ENCODE data around the gene ZFHX3.

ZFHX3 gene, protein sequence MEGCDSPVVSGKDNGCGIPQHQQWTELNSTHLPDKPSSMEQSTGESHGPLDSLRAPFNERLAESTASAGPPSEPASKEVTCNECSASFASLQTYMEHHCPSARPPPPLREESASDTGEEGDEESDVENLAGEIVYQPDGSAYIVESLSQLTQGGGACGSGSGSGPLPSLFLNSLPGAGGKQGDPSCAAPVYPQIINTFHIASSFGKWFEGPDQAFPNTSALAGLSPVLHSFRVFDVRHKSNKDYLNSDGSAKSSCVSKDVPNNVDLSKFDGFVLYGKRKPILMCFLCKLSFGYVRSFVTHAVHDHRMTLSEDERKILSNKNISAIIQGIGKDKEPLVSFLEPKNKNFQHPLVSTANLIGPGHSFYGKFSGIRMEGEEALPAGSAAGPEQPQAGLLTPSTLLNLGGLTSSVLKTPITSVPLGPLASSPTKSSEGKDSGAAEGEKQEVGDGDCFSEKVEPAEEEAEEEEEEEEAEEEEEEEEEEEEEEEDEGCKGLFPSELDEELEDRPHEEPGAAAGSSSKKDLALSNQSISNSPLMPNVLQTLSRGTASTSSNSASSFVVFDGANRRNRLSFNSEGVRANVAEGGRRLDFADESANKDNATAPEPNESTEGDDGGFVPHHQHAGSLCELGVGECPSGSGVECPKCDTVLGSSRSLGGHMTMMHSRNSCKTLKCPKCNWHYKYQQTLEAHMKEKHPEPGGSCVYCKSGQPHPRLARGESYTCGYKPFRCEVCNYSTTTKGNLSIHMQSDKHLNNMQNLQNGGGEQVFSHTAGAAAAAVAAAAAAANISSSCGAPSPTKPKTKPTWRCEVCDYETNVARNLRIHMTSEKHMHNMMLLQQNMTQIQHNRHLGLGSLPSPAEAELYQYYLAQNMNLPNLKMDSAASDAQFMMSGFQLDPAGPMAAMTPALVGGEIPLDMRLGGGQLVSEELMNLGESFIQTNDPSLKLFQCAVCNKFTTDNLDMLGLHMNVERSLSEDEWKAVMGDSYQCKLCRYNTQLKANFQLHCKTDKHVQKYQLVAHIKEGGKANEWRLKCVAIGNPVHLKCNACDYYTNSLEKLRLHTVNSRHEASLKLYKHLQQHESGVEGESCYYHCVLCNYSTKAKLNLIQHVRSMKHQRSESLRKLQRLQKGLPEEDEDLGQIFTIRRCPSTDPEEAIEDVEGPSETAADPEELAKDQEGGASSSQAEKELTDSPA (N-terminal part only)

DNA sequence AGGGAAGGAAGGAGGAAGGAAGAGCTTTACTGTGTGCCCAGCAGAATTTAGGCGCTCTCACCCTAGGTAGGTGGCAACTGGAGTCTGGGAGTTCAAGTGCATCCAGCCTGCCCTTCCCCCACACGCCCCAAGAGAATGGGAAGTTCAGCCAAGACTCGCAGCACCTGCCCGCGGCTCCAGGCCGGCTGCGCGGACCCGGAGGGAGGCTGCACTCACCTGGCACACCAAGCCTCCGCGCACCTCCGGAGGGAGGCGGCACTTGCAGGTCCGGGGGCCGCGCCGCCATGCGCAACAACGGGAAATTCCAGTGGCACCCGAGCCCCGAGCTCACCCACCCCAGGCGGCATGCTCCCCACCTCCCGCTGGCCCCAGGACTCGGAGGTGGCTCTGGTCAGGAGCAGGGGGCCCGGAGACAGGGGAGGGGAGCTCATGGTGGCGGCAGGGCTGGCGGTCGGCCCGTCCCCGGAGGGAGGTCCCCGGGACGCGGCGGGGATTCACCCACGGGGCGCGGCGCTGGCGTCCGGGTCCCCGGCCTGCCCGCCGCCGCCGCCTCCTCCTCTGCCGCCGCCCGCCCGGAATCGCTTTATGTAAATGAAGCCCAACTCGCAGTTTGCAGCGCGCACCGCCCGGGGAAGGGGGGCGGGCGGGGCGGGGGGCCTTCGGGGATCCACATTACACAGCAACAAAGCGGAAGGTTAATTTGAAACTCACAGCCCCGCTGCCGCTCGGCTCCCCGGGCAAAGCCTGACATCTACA is at the start of gene ZFHX3:
Gene ZFHX3, minus strand, starts transcription at position 593 of the 756 bp plus-strand sequence. CDS start 87,983 bp downstream, outside the sequence.
- Histone ChIP-seq H3K9me3 (ENCODE audit: low read length) (no peaks in the 10 kb centered on the region), H3K4me1 (ENCODE audit: insufficient read depth, low read length) (peaks cover 87% of the 10 kb centered on the region), H3K9ac (ENCODE audit: low read length) (peak within 1 kb of the TSS; percentile 50), H3K27me3 (ENCODE audit: control insufficient read depth in 1 of 2, insufficient read depth in 2 of 2, low read length in 2 of 2) (no peaks in the 10 kb centered on the region), H3K27ac (ENCODE audit: low read depth, low read length) (peak within 1 kb of the TSS; percentile 98), H3K36me3 (ENCODE audit: insufficient read depth, low read length) (no peaks in the 10 kb centered on the region), H3K4me3 (ENCODE audit: low read depth in 1 of 2, low read length in 2 of 2) (peak within 1 kb of the TSS; percentile 70 to 74)

DNA sequence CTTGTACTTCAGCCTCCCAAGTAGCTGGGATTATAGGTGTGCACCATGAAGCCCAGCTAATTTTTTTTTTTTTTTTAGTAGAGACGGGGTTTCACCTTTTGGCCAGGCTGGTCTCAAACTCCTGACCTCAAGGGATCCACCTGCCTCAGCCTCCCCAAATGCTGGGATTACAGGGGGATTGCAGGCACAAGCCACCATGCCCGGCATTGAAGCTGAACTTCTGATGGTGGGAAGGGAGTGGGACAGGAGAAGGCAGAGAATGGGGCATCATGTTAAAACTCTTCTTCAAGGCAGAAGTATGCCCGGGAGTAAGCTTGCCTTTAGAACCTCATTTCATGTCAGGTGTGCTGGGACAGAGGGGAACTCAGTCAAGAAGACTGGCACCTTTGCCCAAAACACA is 48.6 kb upstream of the ZFHX3 start:
- Histone ChIP-seq H3K27me3 (ENCODE audit: control insufficient read depth in 1 of 2, insufficient read depth in 2 of 2, low read length in 2 of 2) (no peaks in the 10 kb centered on the region), H3K4me1 (ENCODE audit: insufficient read depth, low read length) (peaks cover 3% of the 10 kb centered on the region), H3K36me3 (ENCODE audit: insufficient read depth, low read length) (no peaks in the 10 kb centered on the region), H3K9ac (ENCODE audit: low read length) (no peak overlapping the region), H3K9me3 (ENCODE audit: low read length) (no peaks in the 10 kb centered on the region), H3K27ac (ENCODE audit: low read depth, low read length) (no peak overlapping the region), H3K4me3 (ENCODE audit: low read depth in 1 of 2, low read length in 2 of 2) (no peak overlapping the region)

DNA sequence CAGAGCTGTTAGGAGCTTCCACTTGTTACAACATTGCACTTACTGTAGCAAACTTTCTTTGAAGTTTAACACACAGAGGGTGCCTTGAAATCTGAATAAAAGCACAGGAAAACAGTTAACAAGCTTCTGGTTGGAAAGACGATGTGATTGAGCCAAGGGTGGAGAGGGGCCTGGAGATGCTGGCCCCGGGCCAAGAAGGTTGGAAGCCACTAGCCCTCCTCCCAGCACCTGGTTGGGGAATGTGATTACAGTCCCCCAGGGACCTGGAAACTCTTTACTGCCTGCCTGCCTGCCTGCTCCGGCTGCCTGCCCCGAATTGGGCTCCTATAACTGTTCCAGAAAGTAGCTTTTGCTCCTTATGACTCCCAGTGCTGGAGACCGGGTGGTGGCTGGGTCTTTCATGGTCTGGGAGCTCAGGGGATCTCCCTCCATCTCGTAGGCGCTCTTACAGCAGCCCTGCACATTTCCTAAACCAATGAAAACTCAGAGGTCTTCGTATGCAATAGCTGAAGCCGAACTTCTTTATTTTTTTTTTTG is 48.0 kb upstream of the ZFHX3 start:
- no peaks in the 10 kb centered on the region for H3K27me3 ChIP-seq (ENCODE audit: control insufficient read depth in 1 of 2, insufficient read depth in 2 of 2, low read length in 2 of 2)
- H3K27ac ChIP-seq (ENCODE audit: low read depth, low read length): no peak overlapping the region
- no peak overlapping the region for H3K4me3 ChIP-seq (ENCODE audit: low read depth in 1 of 2, low read length in 2 of 2)
- H3K9ac ChIP-seq (ENCODE audit: low read length): no peak overlapping the region
- H3K4me1 ChIP-seq (ENCODE audit: insufficient read depth, low read length): peaks cover 3% of the 10 kb centered on the region
- H3K9me3 ChIP-seq (ENCODE audit: low read length): no peaks in the 10 kb centered on the region
- no peaks in the 10 kb centered on the region for H3K36me3 ChIP-seq (ENCODE audit: insufficient read depth, low read length)

DNA sequence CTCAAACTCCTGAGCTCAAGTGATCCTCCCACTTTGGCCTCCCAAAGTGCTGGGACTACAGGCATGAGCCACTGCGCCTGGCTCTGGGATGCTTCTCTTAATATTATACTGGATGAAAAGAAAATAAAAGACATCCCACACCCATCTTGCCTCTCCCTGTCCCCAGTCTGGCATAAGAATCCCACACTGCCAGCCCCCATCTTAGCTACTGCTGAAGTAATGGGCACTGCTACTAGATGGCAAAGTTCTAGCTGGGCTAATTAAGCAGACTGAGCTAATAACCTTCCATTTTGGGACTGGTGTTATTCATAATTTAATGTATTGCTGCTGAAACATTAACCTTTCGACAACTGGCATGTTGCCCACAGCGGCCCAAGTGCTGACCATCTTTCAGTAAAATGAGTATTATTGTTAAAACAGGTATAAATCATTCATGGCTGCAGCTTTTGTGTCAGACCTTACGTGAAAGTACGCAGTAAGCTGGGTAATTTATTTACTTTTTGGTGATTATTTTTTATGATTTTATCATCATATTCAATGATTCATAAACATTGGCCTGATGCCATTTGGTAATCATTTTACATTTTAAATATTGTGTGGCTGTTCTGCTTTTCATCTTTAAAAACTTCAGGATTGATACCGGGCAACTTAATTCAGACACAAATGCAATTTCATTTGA is 47.4 kb upstream of the ZFHX3 start:
- Histone ChIP-seq H3K9ac (ENCODE audit: low read length) (no peak overlapping the region), H3K4me3 (ENCODE audit: low read depth in 1 of 2, low read length in 2 of 2) (no peak overlapping the region), H3K36me3 (ENCODE audit: insufficient read depth, low read length) (no peaks in the 10 kb centered on the region), H3K9me3 (ENCODE audit: low read length) (no peaks in the 10 kb centered on the region), H3K27ac (ENCODE audit: low read depth, low read length) (no peak overlapping the region), H3K4me1 (ENCODE audit: insufficient read depth, low read length) (peaks cover 3% of the 10 kb centered on the region), H3K27me3 (ENCODE audit: control insufficient read depth in 1 of 2, insufficient read depth in 2 of 2, low read length in 2 of 2) (no peaks in the 10 kb centered on the region)

DNA sequence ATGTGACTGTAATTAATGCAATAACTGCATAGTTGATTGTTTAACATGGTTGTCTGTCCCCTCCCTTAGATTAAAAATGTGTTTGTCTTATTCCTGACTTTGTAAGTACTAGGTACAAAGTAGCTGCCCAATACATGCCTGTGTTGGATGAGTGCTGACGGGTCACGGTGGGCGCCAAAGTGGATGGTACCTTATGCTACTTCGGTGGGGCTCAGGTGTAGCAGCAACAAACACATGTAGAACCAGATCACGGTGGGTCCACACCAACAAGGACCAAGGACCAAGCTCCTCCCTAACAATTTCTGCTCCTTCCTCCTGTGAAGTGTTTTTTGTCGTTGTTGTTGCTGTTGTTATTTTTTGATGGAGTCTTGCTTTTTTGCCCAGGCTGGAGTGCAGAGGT is 46.4 kb upstream of the ZFHX3 start:
- H3K9ac ChIP-seq (ENCODE audit: low read length): no peak overlapping the region
- H3K4me3 ChIP-seq (ENCODE audit: low read depth in 1 of 2, low read length in 2 of 2): no peak overlapping the region

DNA sequence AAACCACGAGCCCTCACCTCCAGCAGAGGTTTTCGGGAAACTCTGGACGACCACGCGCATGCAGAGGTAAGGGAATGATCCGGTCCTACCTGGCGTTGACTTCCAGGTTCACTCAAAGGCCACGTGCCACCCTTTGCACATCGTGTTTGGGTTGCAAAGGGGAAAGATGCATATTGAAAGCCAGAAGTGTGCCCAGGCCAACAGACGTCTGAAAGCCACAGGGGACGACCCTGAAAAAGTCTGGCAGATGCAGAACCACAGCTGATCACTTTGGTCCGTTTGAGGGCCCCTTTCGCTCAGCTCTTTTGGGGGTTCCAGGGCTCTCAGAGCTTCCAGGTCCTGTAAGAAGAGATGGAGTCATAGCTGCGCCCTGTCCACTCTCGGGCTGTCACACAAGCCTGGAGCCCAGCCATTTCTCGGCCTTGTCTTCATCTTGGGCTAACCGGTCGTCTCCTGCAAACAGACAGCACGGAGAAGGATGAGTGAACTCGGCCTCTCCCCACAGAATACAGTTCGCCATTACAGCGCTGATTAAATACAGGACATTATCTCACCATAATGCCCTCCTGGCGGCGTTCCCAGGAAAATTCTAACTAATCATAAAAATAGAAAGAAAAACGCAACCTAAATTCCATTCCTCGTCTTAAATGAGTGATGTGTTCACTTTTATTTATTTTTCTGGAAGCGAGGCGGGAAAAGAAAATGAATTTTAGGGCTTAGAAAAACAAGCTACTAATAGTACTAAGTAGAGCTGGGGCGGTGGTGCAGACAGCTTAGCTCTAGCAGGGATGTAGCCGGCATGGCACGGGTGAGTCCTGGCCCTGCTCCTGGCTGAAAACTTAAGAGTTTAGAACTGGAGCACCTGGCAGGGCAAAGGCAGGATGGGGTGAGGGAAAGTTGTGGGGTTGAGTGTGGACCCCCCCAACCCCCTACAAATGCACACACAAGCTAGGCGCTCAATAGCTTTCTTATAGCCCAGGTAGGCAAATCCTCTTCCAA is 45.5 kb upstream of the ZFHX3 start:
- H3K4me3 ChIP-seq (ENCODE audit: low read depth in 1 of 2, low read length in 2 of 2): no peak overlapping the region
- H3K27ac ChIP-seq (ENCODE audit: low read depth, low read length): no peak overlapping the region
- no peaks in the 10 kb centered on the region for H3K9me3 ChIP-seq (ENCODE audit: low read length)
- no peak overlapping the region for H3K9ac ChIP-seq (ENCODE audit: low read length)
- H3K27me3 ChIP-seq (ENCODE audit: control insufficient read depth in 1 of 2, insufficient read depth in 2 of 2, low read length in 2 of 2): no peaks in the 10 kb centered on the region
- no peaks in the 10 kb centered on the region for H3K36me3 ChIP-seq (ENCODE audit: insufficient read depth, low read length)
- H3K4me1 ChIP-seq (ENCODE audit: insufficient read depth, low read length): peaks cover 3% of the 10 kb centered on the region

More for the DNA sequence above, 46.4 kb upstream of the ZFHX3 start:
- H3K9me3 ChIP-seq (ENCODE audit: low read length): no peaks in the 10 kb centered on the region
- H3K36me3 ChIP-seq (ENCODE audit: insufficient read depth, low read length): no peaks in the 10 kb centered on the region
- H3K27me3 ChIP-seq (ENCODE audit: control insufficient read depth in 1 of 2, insufficient read depth in 2 of 2, low read length in 2 of 2): no peaks in the 10 kb centered on the region
- H3K4me1 ChIP-seq (ENCODE audit: insufficient read depth, low read length): peaks cover 3% of the 10 kb centered on the region
- no peak overlapping the region for H3K27ac ChIP-seq (ENCODE audit: low read depth, low read length)

DNA sequence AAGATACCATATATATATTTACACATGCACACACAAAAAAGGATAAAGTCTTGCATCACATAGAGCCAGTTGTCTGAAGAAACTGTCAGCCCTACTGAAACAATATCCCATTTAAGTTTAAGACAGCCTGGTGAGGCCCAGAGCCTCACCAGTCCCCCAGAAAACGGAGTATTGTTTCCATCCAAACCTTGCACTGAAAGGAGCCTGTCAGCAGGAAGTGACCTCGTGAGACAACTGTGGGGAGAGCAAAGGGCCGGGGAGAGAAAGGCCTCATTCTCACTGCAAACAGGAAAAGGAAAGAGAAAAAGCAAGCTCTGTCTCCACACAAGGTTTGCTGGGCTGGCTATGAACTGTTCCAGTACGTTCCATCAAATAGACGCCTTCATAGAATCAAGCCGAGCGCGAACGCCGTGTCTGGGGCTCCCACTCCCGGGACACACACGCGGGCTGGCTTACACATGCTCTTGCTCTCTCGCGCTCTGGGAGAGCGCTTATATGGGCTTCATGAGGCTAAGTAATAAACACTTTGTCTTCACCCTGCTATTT is 44.4 kb upstream of the ZFHX3 start:
- Histone ChIP-seq H3K36me3 (ENCODE audit: insufficient read depth, low read length) (no peaks in the 10 kb centered on the region), H3K4me1 (ENCODE audit: insufficient read depth, low read length) (peaks cover 3% of the 10 kb centered on the region), H3K9ac (ENCODE audit: low read length) (no peak overlapping the region), H3K4me3 (ENCODE audit: low read depth in 1 of 2, low read length in 2 of 2) (no peak overlapping the region), H3K27me3 (ENCODE audit: control insufficient read depth in 1 of 2, insufficient read depth in 2 of 2, low read length in 2 of 2) (no peaks in the 10 kb centered on the region), H3K9me3 (ENCODE audit: low read length) (no peaks in the 10 kb centered on the region), H3K27ac (ENCODE audit: low read depth, low read length) (no peak overlapping the region)

DNA sequence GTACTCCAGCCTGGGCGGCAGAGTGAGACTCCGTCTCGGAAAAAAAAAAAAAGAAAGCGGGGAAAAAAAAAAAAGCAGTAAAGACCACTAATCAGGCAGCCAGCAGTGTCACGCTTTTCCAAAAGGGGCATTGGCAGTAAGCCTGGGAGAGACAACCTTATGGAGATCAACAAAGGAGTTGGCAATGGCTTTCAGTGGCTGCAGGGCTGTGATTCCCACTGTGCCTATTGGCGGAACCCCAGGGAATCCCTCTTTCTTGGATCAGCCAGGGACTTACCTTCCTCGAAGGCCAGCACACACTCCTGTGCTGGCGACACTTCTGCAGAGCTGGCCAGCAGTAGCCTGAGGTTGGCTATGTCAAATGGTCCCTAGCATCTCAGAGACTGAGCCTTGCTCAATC is 43.2 kb upstream of the ZFHX3 start:
- Histone ChIP-seq H3K27ac (ENCODE audit: low read depth, low read length) (no peak overlapping the region), H3K4me1 (ENCODE audit: insufficient read depth, low read length) (peaks cover 3% of the 10 kb centered on the region), H3K9ac (ENCODE audit: low read length) (no peak overlapping the region), H3K9me3 (ENCODE audit: low read length) (no peaks in the 10 kb centered on the region), H3K36me3 (ENCODE audit: insufficient read depth, low read length) (no peaks in the 10 kb centered on the region), H3K4me3 (ENCODE audit: low read depth in 1 of 2, low read length in 2 of 2) (no peak overlapping the region), H3K27me3 (ENCODE audit: control insufficient read depth in 1 of 2, insufficient read depth in 2 of 2, low read length in 2 of 2) (no peaks in the 10 kb centered on the region)

DNA sequence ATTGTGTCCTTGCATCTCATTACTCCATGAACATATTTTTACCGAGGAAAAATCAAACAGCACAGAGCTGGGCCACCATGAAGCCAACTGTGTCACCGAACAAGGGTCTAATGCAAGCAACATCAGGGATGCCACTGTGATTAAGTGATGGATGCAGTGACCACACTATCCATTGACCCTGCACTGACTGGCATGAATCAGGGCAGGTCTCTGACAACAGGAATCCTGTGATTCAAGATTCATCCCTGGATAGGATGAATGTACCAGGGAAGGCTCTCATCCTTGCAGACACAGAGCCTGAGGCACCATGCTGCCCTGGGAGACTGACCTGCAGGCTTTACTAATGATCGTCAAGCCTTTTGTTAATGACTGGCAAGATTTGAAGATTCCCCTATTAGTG is 41.5 kb upstream of the ZFHX3 start:
- no peak overlapping the region for H3K27ac ChIP-seq (ENCODE audit: low read depth, low read length)
- no peak overlapping the region for H3K9ac ChIP-seq (ENCODE audit: low read length)
- H3K4me3 ChIP-seq (ENCODE audit: low read depth in 1 of 2, low read length in 2 of 2): no peak overlapping the region
- H3K9me3 ChIP-seq (ENCODE audit: low read length): no peaks in the 10 kb centered on the region
- H3K4me1 ChIP-seq (ENCODE audit: insufficient read depth, low read length): no peaks in the 10 kb centered on the region
- no peaks in the 10 kb centered on the region for H3K27me3 ChIP-seq (ENCODE audit: control insufficient read depth in 1 of 2, insufficient read depth in 2 of 2, low read length in 2 of 2)
- H3K36me3 ChIP-seq (ENCODE audit: insufficient read depth, low read length): no peaks in the 10 kb centered on the region
